ENCODE data around the gene GPR32. TPM values are rescaled to one million over a fixed set of nuclear protein-coding genes. Genes with fewer than 3 reads are reported as not detected.
"Not testable (repeated sequence)": the region's sequence is repeated elsewhere in the genome, so short reads cannot be mapped to it uniquely, and the experiment has no call there.

GPR32 gene
- total RNA-seq, 2 experiments from 2014 or later = not detected

DNA sequence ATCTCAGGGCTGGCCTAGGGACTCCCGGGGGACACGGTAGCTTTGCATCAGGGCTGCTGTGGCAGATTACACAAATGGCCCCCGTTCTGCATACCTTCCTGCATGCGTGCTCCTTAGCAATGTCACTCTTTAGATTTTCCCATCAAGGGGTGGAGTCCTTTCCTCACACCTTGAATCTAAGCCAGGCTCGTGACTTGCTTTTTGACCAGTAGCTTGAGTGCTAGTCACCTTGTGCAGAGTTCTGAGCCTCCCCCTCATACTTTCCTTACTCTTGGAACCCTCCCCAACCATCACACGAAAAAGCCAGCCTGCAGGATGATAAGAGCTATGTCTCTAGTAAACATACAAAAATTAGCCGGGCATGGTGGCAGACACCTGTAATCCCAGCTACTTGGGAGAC, 3.2 kb downstream of the GPR32 start:
- DNase-seq; H3K36me3 Mint-ChIP-seq (ENCODE audit: low read depth); POLR2A ChIA-PET; H3K4me3 Mint-ChIP-seq; H3K4me1 Mint-ChIP-seq (ENCODE audit: low read depth); H3K27ac Mint-ChIP-seq; H3K9me3 Mint-ChIP-seq (ENCODE audit: insufficient read depth); ATAC-seq: not testable (repeated sequence)
- H3K27me3 Mint-ChIP-seq (ENCODE audit: low read depth) = peaks cover 13% of the 10 kb centered on the region
- CTCF ChIA-PET = interaction anchor here (0.6 kb wide), 1 partner anchor 68 kb away, joined by 4 read pairs; no protein-coding TSS in a partner anchor

DNA sequence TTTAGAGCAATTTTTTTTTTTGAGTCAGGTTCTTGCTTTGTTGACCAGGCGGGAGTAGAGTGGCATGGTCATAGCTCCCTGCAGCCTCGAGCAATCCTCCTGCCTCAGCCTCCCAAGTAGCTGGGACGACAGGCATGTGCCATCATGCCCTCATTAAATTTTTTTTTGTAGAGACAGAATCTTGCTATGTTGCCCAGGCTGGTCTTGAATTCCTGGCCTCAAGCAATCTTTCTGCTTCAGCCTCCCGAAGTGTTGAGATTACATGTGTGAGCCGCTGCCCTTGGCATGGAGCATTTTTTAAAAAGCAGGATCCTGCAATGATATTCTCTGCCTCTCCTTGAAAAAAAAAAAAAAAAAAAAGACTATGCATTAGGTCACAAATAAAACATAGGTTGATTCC, 5.9 kb downstream of the GPR32 start:
- Mint-ChIP-seq H3K4me3 (no peak overlapping the region), H3K9me3 (ENCODE audit: insufficient read depth) (no peaks in the 10 kb centered on the region), H3K36me3 (ENCODE audit: low read depth) (no peaks in the 10 kb centered on the region), H3K4me1 (ENCODE audit: low read depth) (no peaks in the 10 kb centered on the region), H3K27me3 (ENCODE audit: low read depth) (peaks cover 34% of the 10 kb centered on the region), H3K27ac (no peak overlapping the region)
- no peak for ATAC-seq
- DNase-seq = no peak
- ChIA-PET CTCF (interaction anchor here (4.0 kb wide), 1 partner anchor 52 kb away, joined by 15 read pairs; no protein-coding TSS in a partner anchor), POLR2A (no interaction called here)

DNA sequence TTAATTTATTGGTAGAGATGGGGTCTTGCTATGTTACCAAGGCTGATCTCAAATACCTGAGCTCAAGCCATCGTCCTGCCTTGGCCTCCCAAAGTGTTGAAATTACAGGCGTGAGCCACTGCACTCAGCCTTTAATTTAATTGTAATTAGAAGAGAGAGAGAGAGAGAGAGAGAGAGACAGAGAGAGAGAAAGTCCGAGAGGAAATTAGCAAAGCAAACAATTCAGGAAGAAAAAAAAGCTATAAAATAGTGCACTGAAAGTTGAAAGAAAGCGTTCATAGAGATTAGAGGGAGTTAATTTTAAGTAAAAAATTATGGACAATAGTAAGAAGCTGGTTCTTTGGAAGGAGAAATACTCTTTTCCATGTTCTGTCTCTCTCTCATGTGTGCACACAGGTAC, 7.0 kb downstream of the GPR32 start:
- Mint-ChIP-seq H3K27ac (no peak overlapping the region), H3K4me3 (no peak overlapping the region), H3K9me3 (ENCODE audit: insufficient read depth) (no peaks in the 10 kb centered on the region), H3K36me3 (ENCODE audit: low read depth) (no peaks in the 10 kb centered on the region), H3K27me3 (ENCODE audit: low read depth) (peaks cover 34% of the 10 kb centered on the region), H3K4me1 (ENCODE audit: low read depth) (no peaks in the 10 kb centered on the region)
- DNase-seq (no peak), ATAC-seq (no peak)
- POLR2A ChIA-PET = no interaction called here
- CTCF ChIA-PET = interaction anchor here (0.8 to 4.0 kb wide), 5 partner anchors 15 to 319 kb away, joined by 3 to 15 read pairs (median 6); no protein-coding TSS in a partner anchor

DNA sequence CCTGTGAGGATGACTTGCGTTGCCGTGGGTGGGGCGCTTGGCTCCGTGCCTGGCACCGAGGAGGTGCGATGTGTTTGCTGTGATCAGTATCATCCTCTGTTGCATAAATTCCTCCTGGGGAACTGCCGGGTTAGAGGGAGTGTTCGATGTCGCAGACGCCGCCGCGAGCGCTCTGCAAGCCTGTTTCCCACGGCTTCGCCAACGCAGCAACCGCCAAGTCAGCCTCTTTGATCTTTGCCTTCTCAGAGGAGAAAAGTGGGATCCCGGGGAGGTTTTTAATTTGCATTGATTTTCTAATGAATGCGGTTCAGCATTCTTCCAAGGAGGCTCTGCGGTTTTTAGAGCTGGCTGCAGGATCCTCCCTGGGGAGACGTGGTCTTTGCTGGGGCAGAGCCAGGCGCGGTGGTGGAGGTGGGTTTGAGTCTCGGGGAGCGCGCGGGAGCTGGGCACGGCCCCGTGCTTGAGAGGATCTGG, 7.6 kb downstream of the GPR32 start:
- DNase-seq (no peak), ATAC-seq (no peak)
- Mint-ChIP-seq H3K4me3 (no peak overlapping the region), H3K36me3 (ENCODE audit: low read depth) (no peaks in the 10 kb centered on the region), H3K4me1 (ENCODE audit: low read depth) (no peaks in the 10 kb centered on the region), H3K27me3 (ENCODE audit: low read depth) (peaks cover 34% of the 10 kb centered on the region), H3K9me3 (ENCODE audit: insufficient read depth) (no peaks in the 10 kb centered on the region), H3K27ac (no peak overlapping the region)
- CTCF ChIA-PET = interaction anchor here (1.3 to 4.0 kb wide), 5 partner anchors 15 to 240 kb away, joined by 3 to 15 read pairs (median 6); no protein-coding TSS in a partner anchor
- POLR2A ChIA-PET = no interaction called here

DNA sequence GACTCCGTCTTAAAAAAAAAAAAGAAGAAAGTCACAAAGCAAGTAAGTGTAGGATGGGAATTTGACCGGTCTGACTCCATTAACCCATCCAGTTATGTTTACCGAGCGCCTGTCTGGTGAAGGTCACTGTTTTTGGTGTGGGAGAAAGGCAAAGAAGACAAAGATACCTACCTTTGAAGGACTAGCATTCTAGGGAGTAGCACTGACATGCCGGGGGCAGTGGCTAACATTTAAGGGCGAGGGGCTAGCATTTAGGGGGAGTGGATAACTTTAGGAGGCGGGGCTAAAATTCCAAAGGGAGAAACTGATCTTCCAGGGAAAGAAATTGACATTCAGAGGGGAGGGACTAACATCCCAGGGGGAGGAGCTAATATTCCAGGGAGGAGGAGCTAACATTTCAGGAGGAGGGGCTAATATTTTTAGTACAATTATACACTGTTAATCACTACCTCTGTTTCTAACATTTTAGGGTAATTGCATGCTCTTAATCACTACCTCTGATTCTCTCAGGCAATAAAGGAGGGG, 8.7 kb downstream of the GPR32 start:
- ATAC-seq (no peak), DNase-seq (no peak)
- Mint-ChIP-seq H3K27me3 (ENCODE audit: low read depth) (peaks cover 34% of the 10 kb centered on the region), H3K9me3 (ENCODE audit: insufficient read depth) (no peaks in the 10 kb centered on the region), H3K27ac (no peak overlapping the region), H3K4me1 (ENCODE audit: low read depth) (peaks cover 6% of the 10 kb centered on the region), H3K36me3 (ENCODE audit: low read depth) (no peaks in the 10 kb centered on the region), H3K4me3 (no peak overlapping the region)
- ChIA-PET POLR2A (interaction anchor here (1.3 kb wide), 1 partner anchor 25 kb away, joined by 4 read pairs; no protein-coding TSS in a partner anchor), CTCF (interaction anchor here (1.0 to 4.0 kb wide), 4 partner anchors 51 to 242 kb away, joined by 3 to 15 read pairs (median 4); no protein-coding TSS in a partner anchor)

DNA sequence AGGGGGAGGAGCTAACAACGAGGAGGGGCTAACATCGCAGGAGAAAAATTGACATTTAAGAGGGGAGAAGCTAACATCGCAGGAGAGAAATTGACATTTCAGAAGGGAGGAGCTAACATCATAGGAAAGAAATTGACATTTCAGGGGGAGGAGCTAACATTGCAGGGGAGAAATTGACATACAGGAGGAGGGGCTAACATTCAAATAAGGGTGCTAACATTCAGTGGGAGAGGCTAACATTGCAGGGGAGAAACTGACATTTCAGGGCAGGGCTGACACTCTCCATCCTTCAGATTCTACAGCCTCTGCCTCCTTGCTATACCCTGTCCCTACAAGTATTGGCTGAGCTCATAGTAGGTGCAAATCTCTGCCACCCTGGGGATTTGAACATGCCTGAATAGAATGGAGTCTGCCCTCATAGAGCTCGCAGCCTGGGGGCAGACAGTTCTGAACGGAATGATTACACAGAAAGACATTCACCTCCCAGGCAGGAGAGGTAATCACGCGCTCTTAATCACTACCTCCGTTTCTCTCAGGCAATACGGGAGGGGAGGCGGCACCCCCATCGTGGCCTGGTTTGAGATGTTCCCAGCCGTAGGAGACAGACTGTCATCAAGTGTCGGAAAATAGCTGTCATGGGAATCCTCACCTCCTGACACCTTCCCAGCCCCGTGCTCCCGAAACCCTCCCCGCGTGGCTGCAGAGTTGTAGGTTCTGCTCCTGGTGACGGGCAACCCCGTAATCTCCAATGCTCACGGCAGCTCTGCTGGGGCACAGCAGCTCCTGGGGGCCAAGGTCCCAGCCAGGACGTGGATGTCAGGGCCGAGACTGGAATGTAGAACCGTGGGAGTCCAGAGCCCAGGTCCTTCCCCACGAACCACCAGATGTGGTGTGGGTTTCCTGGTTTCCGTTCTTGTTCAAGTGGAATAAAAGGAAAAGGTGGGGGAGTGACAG, 9.5 kb downstream of the GPR32 start:
- DNase-seq (no peak), ATAC-seq (no peak)
- POLR2A ChIA-PET = interaction anchor here (1.3 kb wide), 1 partner anchor 24 kb away, joined by 4 read pairs; no protein-coding TSS in a partner anchor
- Mint-ChIP-seq H3K27ac (no peak overlapping the region), H3K4me3 (no peak overlapping the region), H3K27me3 (ENCODE audit: low read depth) (peaks cover 34% of the 10 kb centered on the region), H3K9me3 (ENCODE audit: insufficient read depth) (no peaks in the 10 kb centered on the region), H3K36me3 (ENCODE audit: low read depth) (no peaks in the 10 kb centered on the region), H3K4me1 (ENCODE audit: low read depth) (peaks cover 6% of the 10 kb centered on the region)
- CTCF ChIA-PET = interaction anchor here (1.0 to 4.0 kb wide), 4 partner anchors 51 to 242 kb away, joined by 3 to 15 read pairs (median 4); no protein-coding TSS in a partner anchor

DNA sequence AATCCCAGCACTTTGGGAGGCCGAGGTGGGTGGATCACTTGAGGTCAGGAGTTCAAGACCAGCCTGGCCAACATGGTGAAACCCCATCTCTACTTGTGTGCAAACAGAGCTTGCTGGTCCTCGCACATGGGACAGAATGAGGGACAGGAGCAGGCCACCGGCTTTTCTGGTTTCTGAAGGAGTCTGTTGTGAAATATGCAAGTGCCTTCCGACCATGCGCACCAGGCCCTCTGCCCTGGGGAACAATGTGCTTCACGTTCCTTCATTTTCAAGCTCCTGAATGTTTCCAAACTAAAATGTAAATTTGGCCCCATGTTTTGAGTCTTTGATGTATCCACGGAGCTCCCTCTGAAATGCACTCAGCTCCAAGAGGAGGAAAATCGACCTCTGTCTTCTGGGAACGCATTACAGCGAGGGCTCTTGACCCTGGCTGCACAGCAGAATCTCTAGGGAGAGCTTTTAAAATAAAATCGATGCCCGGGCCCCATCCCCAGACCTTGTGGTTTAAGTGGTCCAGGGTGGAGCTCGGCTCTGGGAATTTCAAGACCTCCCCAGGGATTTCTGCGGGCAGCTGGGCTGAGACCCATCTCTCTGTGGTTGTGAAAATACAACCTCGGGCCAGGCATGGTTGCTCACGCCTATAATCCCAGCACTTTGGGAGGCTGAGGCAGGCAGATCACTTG, 10.6 kb downstream of the GPR32 start:
- H3K9me3 Mint-ChIP-seq (ENCODE audit: insufficient read depth) = no peaks in the 10 kb centered on the region
- ChIA-PET CTCF (interaction anchor here (0.9 to 2.7 kb wide), 2 partner anchors 75 to 243 kb away, joined by 4 to 7 read pairs; no protein-coding TSS in a partner anchor), POLR2A (no interaction called here)
- ATAC-seq (no peak), DNase-seq (no peak)
- H3K4me1 Mint-ChIP-seq (ENCODE audit: low read depth) = peaks cover 6% of the 10 kb centered on the region
- no peak overlapping the region for H3K27ac Mint-ChIP-seq
- H3K4me3 Mint-ChIP-seq = no peak overlapping the region
- H3K36me3 Mint-ChIP-seq (ENCODE audit: low read depth) = no peaks in the 10 kb centered on the region
- H3K27me3 Mint-ChIP-seq (ENCODE audit: low read depth) = peaks cover 34% of the 10 kb centered on the region

DNA sequence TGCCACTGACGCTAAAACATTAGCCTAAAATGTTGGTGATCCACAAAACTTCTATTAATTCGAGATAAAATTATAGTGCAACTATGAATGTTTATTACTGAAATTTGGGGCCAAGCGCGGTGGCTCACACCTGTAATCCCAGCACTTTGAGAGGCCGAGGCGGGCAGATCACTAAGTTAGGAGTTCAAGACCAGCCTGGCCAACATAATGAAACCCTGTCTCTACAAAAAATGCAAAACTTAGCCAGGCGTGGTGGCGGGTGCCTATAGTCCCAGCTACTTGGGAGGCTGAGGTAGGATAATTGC, 13.5 kb downstream of the GPR32 start:
- POLR2A ChIA-PET; H3K27ac Mint-ChIP-seq; H3K4me1 Mint-ChIP-seq (ENCODE audit: low read depth); ATAC-seq; DNase-seq; H3K36me3 Mint-ChIP-seq (ENCODE audit: low read depth); H3K9me3 Mint-ChIP-seq (ENCODE audit: insufficient read depth); H3K4me3 Mint-ChIP-seq: not testable (repeated sequence)
- CTCF ChIA-PET = interaction anchor here (0.8 to 1.6 kb wide), 7 partner anchors 12 to 246 kb away, joined by 3 to 10 read pairs (median 4); no protein-coding TSS in a partner anchor
- peaks cover 19% of the 10 kb centered on the region for H3K27me3 Mint-ChIP-seq (ENCODE audit: low read depth)

DNA sequence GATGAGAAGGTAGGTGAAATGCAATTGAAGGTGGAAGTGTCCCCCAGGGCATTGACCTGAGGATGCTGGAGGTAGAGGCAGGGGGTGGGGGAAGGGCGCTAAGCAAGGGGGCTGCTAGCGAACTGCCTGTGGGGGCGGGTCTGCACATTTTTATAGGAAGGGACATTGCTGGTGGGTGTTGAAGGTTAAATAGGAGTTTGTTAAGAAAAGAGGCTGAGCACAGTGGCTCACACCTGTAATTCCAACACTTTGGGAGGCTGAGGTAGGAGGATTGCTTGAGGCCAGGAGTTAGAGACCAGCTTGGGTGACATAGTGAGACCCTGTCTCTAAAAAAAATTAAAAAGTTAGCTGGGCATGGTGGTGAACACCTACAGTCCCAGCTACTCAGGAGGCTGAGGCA, 14.4 kb downstream of the GPR32 start:
- no peaks in the 10 kb centered on the region for H3K9me3 Mint-ChIP-seq (ENCODE audit: insufficient read depth)
- peaks cover 10% of the 10 kb centered on the region for H3K27me3 Mint-ChIP-seq (ENCODE audit: low read depth)
- ChIA-PET POLR2A (no interaction called here), CTCF (interaction anchor here (1.2 to 1.6 kb wide), 4 partner anchors 60 to 247 kb away, joined by 3 to 10 read pairs (median 6); no protein-coding TSS in a partner anchor)
- no peak overlapping the region for H3K4me3 Mint-ChIP-seq
- H3K27ac Mint-ChIP-seq = no peak overlapping the region
- H3K4me1 Mint-ChIP-seq (ENCODE audit: low read depth) = peaks cover 6% of the 10 kb centered on the region
- ATAC-seq (no peak), DNase-seq (no peak)
- H3K36me3 Mint-ChIP-seq (ENCODE audit: low read depth) = no peaks in the 10 kb centered on the region

DNA sequence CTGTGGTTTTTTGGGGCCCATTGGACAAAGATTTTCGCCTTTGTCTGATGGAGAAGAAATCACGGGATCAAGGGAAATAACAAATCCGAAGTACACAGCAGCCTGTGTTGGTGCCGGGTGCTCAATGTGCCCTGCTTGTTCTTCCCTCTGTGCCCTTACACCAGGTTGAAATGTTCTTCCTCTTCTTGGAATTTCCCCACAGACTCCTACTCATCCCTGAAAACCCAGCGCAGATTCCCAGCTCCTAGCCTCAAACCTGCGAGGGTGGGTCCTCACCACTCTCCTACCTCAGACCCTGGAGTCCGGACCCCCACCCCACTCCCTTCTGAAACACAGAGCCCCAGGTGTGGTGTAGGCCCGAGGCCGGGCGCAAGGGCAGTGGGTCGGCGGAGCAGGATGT, 15.1 kb downstream of the GPR32 start:
- H3K27ac Mint-ChIP-seq = no peak overlapping the region
- no peak overlapping the region for H3K4me3 Mint-ChIP-seq
- H3K4me1 Mint-ChIP-seq (ENCODE audit: low read depth) = peaks cover 6% of the 10 kb centered on the region
- no peaks in the 10 kb centered on the region for H3K36me3 Mint-ChIP-seq (ENCODE audit: low read depth)
- peaks cover 5% of the 10 kb centered on the region for H3K27me3 Mint-ChIP-seq (ENCODE audit: low read depth)
- ChIA-PET POLR2A (no interaction called here), CTCF (no interaction called here)
- no peaks in the 10 kb centered on the region for H3K9me3 Mint-ChIP-seq (ENCODE audit: insufficient read depth)
- ATAC-seq = no peak
- DNase-seq = no peak

DNA sequence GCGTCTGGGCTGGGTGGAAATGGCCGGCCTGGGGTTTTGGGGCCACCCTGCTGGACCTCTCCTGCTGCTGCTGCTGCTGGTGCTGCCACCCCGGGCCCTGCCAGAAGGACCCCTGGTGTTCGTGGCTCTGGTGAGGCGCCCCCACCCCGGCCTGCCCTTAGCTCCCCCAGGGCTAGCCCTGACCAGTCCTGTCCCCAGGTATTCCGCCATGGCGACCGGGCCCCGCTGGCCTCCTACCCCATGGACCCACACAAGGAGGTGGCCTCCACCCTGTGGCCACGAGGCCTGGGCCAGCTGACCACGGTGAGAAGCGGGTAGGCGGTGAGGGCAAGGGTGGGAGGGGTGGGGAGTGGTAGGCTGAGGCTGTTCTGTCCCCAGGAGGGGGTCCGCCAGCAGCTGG, 20.1 kb downstream of the GPR32 start, which contains the start of gene ACP4:
Gene ACP4 (plus strand): TSS at position 20 of the 400 bp plus-strand sequence. CDS start 0 bp downstream, at position 20.
- Mint-ChIP-seq H3K36me3 (ENCODE audit: low read depth) (peaks cover under 1% of the 10 kb centered on the region), H3K9me3 (ENCODE audit: insufficient read depth) (no peaks in the 10 kb centered on the region), H3K4me1 (ENCODE audit: low read depth) (peaks cover 4% of the 10 kb centered on the region), H3K27me3 (ENCODE audit: low read depth) (no peaks in the 10 kb centered on the region), H3K27ac (no peak within 1 kb of the TSS), H3K4me3 (no peak within 1 kb of the TSS)
- ATAC-seq (no peak), DNase-seq (no peak)
- ChIA-PET POLR2A (no interaction called here), CTCF (no interaction called here)
